Cortex of kidney (tissue), 1 donor: ENCODE measurements around the gene ATP11A.

Source experiments
- DNase-seq: peaks from one replicate; lab custom pipeline; 2025; lab: John Stamatoyannopoulos, UW

ATP11A gene

GRCh38 chr13:112931028-112931934 lies 241.4 kb downstream of the ATP11A start:
- DNase-seq = no peak

GRCh38 chr13:112932971-112933370 lies 243.1 kb downstream of the ATP11A start:
- no peak for DNase-seq

GRCh38 chr13:112933649-112934048 lies 243.8 kb downstream of the ATP11A start:
- DNase-seq = no peak

GRCh38 chr13:112934078-112934477 lies 244.2 kb downstream of the ATP11A start:
- no peak for DNase-seq
